Activated gamma-delta T cell treated with Interleukin-2 at 50 U/mL for 16 hours (primary cell): Measurements from ENCODE around the gene LYRM4.

Experiments used
- DNase-seq: peaks from one replicate; pipeline ENCODE4 v3.0.0-alpha.2; 2020

Gene LYRM4

DNA sequence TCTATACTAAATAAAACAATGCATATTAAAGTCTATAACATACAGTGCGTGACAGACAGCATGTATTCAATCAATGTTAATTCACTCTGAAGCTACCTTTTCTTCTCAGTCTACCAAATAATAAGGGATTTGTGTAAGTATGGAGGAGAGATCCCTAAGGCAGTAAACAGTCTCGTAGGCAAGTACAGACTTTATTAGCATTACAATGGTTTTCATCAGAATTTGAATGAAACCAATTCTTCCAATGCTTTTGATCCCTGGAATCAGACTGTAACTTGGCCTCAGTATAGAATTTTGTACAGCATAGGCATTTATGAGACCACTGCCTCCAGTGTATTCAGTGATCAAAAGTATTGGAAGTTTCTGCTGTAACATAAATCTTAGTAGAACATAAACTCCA, 19.5 kb downstream of the LYRM4 start:
- DNase-seq: no peak

DNA sequence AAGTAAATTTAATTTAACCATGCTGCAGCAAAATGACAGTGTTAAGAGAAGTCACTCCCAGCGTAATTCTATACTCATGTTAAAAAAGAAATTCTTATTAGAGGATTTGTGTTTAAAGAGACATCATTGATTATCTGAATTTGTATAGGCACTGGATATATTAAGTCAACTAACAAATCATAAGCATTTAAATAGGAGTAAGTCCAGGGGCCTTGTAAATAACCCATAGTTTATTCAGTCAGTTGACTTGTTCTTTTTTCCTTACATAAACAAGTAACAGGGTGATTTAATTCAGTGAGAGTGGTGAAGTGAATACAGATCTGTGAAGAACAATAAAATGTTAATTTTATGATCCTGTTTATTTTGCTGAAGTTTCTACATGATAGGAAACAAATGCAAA, 22.4 kb downstream of the LYRM4 start:
- no peak for DNase-seq

DNA sequence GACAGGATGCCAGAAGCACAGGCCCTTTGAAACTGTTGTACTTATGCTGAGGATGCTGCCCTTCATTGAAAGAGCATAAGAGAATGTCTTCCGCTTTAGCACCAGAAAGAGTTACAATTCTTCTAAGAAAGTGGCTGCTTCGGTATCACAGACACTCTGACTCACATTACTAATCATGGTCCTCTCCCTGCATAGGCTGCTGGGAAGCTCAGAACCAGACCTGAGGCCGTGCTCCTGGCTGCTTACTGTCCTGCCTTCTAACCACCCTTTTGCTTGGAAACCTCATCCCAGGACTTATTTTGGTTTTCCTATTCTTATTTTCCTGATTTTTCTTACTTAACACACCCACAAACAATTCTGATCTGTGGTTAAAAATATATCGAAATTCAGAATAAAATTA, 22.9 kb downstream of the LYRM4 start:
- DNase-seq: no peak

DNA sequence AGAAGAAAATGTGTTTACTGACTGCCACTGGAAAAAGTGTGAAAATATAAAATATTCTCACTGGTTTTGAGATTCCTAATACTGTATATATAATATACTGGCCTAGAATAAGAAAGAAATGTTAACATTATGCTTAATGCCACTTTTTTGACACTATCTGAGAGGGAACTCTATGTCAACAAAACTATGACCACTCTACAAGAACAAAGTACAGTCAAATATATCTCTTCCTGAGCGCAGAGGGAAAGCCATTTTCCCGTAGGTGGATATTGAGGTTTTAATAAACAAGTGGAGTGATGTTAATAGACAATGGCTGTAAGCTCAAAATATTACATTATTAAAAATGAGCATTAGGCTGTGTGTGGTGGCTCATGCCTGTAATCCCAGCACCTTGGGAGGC, 24.9 kb downstream of the LYRM4 start:
- DNase-seq: no peak

DNA sequence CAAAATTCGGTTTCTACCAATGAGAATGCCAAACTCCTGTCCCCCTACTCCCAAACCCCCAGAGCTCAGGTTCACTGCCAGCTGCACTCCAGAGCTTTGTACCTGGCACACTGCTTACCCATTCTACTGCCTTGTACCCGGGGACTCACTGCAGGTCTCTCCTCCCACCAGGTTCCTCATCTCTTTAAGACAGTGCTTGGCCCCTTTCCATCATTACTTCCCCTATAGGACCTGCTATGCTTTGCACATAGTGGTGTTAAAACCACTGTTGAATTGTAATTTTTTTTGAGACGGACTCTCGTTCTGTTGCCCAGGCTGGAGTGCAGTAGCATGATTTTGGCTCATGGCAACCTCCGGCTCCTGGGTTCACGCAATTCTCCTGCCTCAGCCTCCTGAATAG, 25.9 kb downstream of the LYRM4 start:
- no peak for DNase-seq

DNA sequence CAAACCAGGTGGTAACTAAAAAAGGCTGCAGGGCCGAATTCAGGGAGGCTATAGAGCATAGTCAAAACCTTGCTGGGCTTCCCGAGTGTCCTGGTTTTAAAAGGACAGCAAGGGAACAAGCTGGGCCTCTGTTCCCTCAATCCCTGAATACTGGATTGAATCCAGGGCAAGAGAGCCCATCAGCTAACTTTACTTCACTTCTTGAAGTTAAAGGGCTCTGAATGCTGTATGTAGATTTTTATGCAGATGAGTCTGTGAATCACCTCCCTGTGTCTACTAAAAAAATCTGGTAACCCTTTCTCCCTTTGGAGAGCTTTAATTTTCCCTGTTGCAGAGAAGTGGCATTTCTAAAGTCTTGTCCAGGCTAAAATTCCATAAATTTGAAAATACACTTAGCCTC, 29.5 kb downstream of the LYRM4 start:
- no peak for DNase-seq

DNA sequence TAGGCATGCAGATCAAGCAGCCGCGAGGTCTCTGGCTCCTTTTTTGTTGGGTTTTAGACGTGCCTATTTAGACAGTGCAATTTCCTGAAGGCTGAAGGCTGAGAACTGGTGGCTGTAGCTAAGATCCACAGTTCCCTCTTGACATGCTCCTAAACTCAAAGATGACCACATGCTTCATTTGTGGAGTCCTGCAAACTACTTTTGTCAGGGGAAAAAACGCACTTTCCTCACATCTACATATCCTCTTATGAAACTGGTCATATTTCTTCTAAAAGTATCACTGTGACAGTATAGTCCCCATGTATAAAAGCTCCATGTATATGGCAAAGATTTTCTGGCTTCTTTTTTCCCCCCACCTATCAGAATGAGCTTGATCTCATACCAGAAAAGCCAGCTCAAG, 30.7 kb downstream of the LYRM4 start:
- no peak for DNase-seq

DNA sequence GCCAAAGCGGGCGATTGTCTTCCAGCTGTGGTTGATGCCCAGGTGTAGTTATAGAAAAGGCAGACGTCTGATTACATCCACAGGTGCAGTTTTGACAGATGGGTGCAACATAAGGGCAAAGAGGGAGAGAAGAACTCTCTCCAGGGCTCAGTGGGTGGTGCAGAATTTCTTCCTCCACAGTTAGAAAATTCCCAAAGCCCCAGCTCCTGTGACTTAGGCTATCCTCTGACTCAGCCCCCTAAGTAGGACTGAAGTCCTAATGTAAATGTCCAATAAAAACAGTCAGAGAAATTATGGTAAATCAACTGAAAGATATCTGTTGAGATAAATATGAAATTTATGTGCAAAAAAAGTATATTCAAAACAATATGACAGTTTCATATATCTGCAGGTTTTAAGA, 31.4 kb downstream of the LYRM4 start:
- no peak for DNase-seq

DNA sequence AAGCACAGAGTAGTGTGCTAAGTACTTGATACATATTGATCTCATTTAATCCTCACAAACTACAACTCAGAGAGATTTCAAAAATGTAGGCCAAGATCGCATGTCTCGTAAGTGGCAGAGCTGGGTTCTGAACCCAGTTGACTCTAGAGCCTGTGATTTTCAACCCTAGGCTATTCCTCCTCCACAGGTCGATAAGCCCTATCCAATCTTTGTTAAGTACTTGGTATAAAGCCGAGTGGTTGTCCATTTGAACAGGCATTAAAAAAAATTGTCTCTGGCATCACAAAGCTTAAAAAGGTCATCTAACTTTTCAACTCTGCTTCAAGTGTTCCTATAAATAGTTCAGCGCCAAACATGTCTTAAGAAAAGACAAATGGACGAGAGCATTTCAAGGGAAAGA, 37.4 kb downstream of the LYRM4 start:
- no peak for DNase-seq

DNA sequence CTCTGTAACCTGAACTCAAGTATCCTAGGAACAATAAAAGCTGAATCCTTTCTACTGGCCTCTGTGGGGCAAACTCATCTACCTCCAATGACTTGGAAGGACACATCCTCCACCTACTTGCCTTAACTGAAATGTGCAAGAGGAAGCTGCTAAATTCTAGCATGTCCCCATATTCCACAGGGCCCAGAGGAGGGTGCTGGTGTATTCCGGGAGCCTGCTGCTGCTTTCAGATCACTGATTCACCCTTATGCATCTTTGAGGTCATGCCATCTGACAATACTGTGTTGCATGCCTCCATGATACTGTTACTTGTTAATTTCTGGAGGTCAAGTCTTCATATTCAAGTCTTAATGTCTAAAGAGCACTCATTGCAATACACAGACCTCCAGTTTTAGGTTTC, 40.3 kb downstream of the LYRM4 start:
- DNase-seq: no peak

DNA sequence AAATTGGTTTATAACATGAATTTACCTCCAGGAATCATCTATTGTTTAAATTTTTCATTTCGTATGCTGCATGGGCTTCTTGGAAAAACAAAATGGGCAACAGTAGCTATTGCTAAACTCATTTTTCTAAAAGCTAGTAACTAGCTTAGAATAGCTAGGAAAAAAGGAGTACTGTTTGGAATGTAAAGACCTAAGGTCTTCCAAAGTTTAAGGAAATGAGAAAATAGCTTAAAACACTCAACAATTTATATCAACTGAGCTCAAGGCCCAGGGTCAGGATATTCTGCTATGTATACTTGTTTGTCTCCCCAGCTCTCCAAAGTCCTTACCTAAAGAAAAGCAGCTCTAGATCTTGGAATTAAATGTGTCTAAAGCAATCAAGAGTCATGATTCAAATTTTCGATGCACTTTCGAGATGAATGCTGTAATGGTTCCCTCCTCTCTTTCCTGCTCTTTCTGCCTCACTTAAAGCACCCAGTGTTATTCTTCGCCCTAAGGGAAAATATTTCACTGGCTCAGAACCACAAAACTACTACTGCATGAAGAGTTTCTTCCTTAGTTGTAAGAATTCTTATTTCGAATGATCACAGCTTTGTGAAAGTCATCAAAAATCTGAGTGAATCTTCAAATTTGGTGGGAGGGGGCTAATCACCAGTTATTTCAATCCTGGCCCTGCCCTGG, 41.6 kb downstream of the LYRM4 start:
- no peak for DNase-seq

DNA sequence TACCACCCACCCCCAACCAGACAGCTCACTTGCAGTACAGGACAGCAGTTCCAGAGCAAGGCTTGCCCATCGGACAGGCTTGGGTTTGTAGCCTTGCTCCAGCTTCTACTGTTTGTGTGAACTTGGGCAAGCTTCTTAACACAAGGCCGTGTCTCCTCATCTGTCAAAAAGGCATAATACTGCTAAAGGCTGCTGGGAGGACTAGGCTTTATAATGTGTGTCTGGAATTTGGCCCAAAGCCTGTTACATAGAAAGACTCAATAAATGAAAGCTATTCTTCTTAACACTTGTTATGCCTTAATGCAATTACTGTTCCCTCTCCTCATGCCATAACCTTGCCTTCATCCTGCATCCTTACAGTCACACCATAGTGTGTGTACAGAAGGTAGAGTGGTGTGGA, 43.4 kb downstream of the LYRM4 start:
- DNase-seq: no peak

DNA sequence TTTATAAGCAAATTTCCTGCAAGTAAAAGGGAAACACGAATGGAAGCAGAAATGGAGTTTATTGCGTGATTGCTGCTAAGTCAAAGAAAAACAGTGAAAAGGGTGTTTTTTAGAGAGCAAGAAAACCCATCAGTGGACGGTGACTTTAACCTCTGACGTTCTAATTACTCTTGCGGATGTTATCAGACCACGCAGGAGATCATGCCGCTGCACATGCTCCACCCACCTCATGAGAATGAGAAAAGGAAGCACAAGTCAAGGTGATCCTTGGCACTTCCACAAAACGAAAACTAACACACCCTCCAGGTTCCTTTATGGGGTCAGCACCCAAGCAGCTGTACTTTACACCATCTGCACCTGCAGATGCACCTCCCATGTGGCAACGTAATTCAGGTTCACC, 45.0 kb downstream of the LYRM4 start:
- DNase-seq: no peak

DNA sequence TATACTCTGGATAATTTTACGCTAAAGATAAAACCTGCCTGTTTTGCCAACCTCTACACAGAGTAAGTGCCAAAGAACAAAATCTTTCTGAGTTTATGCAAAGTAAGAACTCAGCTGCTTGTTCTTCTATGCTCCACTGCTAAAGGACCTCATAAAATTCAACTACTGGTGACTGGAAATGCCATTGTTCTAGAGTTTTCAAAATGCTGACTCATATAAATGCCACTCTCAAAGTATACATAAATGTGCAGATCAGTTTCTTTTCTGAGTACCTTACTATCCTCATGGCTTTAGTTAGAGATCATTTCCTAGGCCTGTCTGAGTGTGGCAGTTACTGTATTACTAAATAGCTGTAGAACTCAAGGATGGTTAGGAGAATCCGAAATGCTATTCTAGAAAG, 45.6 kb downstream of the LYRM4 start:
- no peak for DNase-seq

DNA sequence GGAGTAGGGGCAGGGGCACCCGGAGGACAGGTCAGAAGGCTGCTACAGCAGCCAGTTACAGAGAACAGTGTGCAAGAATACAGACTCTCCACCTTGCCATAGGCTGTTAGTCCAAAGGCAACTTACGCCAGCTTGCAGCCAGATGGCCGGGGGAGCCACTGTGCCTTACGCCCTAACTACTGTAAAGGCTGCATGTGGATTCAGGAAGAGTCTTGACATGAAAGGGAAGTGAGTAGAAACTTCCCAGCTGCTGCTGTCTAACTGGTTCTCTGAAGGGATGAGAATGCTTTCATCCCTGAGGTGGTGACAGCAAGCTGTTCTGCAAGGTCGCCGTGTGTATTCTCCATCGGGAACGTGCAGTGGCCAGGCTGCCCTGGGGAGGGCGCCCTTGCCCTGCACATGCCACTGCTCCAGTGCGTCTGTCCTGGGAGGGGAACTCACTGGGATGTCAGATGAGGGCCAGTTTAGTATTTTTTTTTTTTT, 46.1 kb downstream of the LYRM4 start:
- DNase-seq: no peak

DNA sequence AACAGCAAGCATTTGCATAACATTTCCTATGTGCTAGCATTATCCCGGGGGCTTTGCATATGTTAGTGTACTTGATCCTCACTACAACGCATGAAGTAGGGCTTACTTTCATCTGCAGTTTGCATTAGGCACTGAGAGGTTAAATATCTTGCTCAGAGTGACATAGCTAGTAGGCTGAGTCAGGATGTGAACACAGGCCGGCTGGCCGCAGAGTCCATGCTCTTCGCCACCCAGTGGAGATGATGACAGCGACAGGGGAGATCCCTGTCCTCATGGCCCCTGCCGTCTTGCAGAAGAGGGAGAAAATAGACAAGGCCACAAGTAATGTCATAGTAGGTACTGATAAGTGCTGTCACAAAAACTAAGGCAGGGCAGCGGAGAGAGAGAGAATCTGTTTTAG, 46.9 kb downstream of the LYRM4 start:
- DNase-seq: no peak

DNA sequence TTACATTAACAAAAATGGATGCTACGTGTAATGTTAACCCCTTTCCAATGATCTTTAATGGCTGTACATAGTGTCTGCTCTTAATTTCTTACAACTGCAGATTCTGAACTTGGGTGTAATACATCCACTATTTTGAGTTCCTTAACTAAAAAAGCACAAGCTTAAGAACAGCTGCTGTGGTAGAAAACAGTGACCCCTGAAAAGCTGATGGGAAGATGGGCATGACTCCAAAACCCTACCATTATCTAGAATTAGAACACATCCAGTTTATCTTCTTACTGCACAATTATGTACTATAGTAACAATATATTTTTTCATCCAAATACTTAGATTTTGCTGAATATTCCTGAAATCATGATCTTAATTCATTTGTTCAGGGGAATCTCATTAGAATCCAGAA, 49.3 kb downstream of the LYRM4 start:
- no peak for DNase-seq

DNA sequence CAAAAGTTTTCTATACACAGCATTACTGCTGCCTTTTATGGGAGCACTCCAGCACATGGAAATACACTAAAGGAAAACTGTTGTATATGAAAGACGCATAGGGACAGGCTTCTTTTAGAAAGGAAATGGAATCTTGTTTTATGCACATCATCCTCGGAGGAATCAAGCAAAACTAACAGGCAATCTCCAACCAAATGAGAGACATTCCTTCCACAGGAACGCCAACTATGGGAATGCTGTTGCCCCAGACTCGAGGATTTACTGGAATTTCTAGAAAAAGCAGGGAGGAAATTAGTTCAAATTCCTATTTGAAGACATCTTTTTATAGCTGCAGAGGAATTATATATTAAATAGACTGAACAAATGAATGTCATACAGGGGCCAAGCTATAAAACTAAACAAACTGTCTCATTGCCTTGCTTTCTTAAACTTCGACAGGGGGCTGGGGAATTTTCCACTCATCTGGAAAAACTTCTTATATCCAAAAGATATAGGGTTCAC, 52.2 kb downstream of the LYRM4 start:
- no peak for DNase-seq

DNA sequence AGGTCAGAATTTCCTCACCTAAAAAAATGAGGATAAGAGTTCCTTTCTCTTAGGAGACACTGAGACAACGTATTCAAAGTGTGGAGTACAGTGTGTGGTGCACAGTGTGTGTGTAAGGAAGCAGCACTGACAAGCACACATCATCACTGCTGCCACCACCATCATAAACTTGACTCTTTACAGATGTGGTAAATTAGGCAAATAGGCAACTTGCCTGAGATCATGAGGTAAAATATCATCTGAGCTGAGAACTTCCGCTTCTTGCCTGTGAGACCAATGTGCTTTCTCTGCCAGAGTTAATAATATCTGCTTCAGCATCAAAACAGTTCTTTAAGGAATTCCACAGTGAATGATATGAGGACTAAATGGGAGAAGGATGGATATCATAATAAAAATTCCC, 52.7 kb downstream of the LYRM4 start:
- DNase-seq: no peak

DNA sequence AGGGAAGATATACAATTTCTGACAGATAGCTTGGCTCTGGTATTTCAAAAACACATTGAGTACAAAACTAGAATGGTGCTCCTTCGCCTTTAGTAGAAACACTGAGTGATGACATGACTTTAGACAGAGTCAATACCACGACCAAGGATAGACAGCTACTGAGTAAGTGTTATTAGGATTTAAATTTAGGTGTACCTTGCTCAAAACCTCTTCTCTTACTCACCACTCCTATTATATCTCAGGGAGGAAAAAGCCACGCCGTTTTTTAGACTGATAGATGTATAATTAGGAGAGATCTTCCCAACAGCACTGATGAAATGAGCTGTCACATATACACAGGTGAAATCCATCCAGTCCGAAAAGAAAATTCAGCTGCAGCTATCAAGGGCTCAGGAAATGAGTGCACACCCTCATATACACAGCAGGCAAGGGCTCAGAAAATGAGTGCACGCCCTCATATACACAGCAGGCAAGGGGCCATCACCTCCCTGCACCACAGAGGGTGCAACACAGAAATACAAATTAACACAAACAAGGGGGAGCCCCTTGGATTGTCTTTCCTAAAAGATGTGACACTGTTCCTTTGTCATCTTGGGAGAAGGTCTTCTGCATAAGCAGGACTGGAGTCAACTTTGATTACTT, 53.7 kb downstream of the LYRM4 start:
- DNase-seq: no peak

DNA sequence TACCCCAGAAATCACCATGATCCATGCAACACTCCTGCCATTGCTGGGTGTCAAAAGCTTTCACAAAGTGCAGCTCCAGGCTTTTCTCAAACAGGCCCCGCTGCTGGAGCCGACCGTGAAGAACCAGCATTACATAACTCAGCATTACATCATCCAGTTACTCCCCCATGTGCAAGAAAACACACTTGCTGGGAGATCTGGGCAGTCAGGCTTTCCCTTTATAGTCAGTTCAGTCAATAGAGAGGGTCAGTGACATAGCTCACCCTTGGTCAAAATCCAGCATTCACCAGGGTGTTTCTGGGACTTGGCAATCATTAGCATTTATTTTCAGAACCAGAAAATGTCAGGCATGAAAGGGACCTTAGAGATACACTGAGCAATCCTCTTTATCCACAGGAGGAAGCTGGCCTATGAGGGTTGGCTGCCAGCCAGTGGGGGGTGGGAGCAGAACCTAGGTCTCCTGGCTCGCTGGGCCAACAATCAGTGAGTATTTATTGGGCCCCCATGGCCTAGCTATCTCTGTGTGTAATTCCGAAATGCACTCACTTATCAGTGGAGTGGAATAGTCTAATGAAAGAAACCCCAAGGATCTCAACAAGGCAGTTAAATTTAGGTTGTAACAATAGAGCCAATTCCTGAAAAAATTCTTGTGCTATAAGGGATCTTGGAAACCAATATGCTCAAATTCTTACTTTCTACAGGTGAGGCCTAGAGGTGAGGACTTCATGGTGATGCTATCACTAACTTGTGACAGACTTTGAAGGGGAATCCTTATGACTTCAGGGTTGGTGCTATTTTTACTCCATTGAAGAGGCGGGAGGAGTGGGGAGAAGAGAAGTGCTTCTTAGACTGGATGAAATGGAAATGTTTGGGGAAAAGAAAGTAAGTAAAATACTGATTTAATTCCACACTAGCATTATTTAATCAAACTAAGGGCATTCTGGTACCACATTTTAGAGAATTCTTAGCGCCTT, 54.6 kb downstream of the LYRM4 start:
- DNase-seq: no peak

DNA sequence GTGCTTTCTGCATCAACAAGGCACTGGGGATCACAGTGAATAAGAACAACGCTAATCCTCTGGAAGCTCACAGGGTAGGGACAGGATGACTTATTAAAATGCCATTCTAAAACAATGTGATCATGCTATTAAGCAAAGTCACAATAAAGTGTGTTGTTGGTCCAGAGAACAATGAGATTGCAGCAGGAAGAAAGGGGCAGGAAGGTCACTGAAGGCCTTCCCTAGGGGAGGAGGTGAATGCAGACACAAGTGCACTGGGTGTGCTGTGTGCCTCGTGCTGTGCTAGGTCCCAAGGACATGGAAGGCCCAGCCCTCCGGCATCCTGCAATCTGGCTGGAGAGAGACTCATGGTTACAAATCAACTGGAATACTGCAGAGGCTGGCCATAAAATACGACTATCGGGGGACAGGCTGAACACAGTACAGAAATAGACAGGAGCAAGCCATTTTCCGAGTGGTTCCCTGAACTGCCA, 55.7 kb downstream of the LYRM4 start:
- no peak for DNase-seq

DNA sequence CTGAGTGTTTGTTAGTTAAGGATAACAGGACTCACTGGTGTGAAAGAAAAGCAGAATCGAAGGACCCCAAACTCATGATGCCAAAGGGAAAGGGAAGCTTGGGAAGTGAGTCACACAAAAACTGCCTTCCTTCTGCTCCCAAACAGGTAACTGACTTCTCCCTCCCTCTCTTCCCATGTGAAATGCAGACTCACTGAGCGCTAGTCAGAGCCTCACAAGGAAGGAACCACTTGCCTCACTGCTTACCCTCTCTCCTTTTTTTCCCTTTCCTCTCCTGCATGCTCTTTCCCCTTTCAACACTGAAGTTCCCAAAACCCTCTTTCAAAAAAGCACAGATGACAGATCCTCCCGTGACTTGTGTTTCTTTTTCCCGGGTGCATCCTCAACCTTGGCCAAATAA, 56.4 kb downstream of the LYRM4 start:
- no peak for DNase-seq

DNA sequence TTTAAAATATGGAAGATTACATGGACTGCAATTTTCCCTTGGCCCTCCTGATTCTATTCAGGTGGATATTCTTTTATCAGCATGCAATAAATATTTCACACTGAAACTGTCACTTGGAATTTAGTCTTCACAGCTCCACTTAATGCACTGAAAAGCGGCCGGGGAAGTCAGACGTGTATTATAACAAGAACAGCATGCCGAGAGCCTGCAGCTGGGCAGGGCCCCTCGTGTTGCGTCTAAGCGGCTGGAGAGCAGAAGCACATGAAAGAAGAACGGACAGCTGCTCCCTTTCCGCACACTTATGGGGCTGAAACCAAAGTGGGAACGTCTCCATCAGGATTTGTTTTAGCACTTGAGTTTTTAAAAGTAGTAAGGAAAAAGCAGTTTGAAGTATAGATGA, 57.2 kb downstream of the LYRM4 start:
- no peak for DNase-seq
